Measurements from ENCODE around the gene STRIP1.

GRCh38 chr1:110070671-110071242, 36.3 kb downstream of the STRIP1 start, which contains the start of gene ALX3:
- TF ChIP-seq CTCF (IDR thresholded peaks at IDR 0.05; ENCODE audit: low read length) (no peak), EZH2 (optimal IDR thresholded peaks at IDR 0.05; ENCODE audit: low read depth, low read length) (no peak), EZH2phosphoT487 (IDR thresholded peaks at IDR 0.05; ENCODE audit: low read length) (no peak)

Measured in MM.1S (cell line).